Thoracic aorta (tissue), 2 donors: ENCODE measurements around the gene GAS5. TPM values are rescaled to one million over a fixed set of nuclear protein-coding genes. Genes with fewer than 3 reads are reported as not detected.

Source experiments
- ATAC-seq: fragments of 150-250 bp; one replicate; pipeline ENCODE4 v1.8.0; 2017; ENCODE audit warnings: low read depth; ENCODE audit not compliant: insufficient number of reproducible peaks, low FRiP score
- DNase-seq: peaks from one replicate; pipeline ENCODE4 v3.0.0-alpha.2; 2020; ENCODE audit warnings: low spot score
- H3K27ac ChIP-seq, 2 donors: fragments of 200-600 bp; sonication (generic); 1 replicate in 1 of 2; 2 replicates in 1 of 2; pipeline ENCODE4 v1.5.1; 2016; ENCODE audit warnings: mild to moderate bottlenecking in 2 of 2, moderate library complexity in 2 of 2
- H3K27me3 ChIP-seq: fragments of 200-600 bp; sonication (generic); replicated peaks from 2 replicates; pipeline ENCODE4 v1.6.0; 2016; ENCODE audit warnings: mild to moderate bottlenecking; ENCODE audit not compliant: insufficient read depth
- H3K36me3 ChIP-seq: fragments of 200-600 bp; sonication (generic); one replicate; pipeline ENCODE4 v1.5.1; 2016
- H3K4me1 ChIP-seq, 2 donors: fragments of 200-600 bp; sonication (generic); 1 replicate in 1 of 2; 2 replicates in 1 of 2; pipeline versions ENCODE4 v1.5.1 to v1.6.0; 2016; ENCODE audit warnings: low read depth in 2 of 2, mild to moderate bottlenecking in 1 of 2; ENCODE audit not compliant: control insufficient read depth in 1 of 2
- H3K4me3 ChIP-seq: fragments of 200-600 bp; sonication (generic); 2 replicates; pipeline ENCODE4 v1.5.1; 2016; ENCODE audit warnings: mild to moderate bottlenecking
- H3K9me3 ChIP-seq: fragments of 200-600 bp; sonication (generic); 2 replicates; pipeline ENCODE4 v1.5.1; 2016
- CTCF ChIP-seq: fragments of 200-600 bp; sonication (generic); IDR thresholded peaks from one replicate; pipeline ENCODE4 v1.5.1; 2019; ENCODE audit warnings: antibody characterized with exemption
- total RNA-seq, 2 donors: library from RNA; depleted of rRNA; stranded (reverse); fragments of >200 nt; gene quantifications; one replicate each; pipeline versions ENCODE4 v1.1.0 to v1.2.3, GENCODE V29; 2016

GAS5 gene
- total RNA-seq, result 100 to 1,000 TPM; 120 to 294 TPM

- H3K4me3 ChIP-seq, result peak within 1 kb of the TSS; percentile 91
- DNase-seq, result peak; percentile 100
- H3K36me3 ChIP-seq, result peaks cover 20% of the 10 kb centered on the region
- H3K4me1 ChIP-seq, result peaks cover 14 to 39% of the 10 kb centered on the region in 2 donors
- ATAC-seq, result peak; percentile 99
- H3K27me3 ChIP-seq, result no peaks in the 10 kb centered on the region
- no peak for TF ChIP-seq CTCF
- peak within 1 kb of the TSS; percentile 88 to 93 for H3K27ac ChIP-seq
- no peaks in the 10 kb centered on the region for H3K9me3 ChIP-seq
These were observed at the start of gene GAS5 for GRCh38 chr1:173867753-173868265. Gene GAS5 (minus strand): TSS chr1:173867989.

GRCh38 chr1:173917149-173917548, 49.4 kb upstream of the GAS5 start, which contains the start of gene SERPINC1:
Gene SERPINC1 (minus strand): TSS chr1:173917327. CDS start chr1:173917259, 68 bp downstream.
- DNase-seq, result no peak
- Histone ChIP-seq H3K27ac (no peak within 1 kb of the TSS), H3K36me3 (no peaks in the 10 kb centered on the region), H3K4me3 (no peak within 1 kb of the TSS), H3K27me3 (no peaks in the 10 kb centered on the region), H3K4me1 (no peaks in the 10 kb centered on the region), H3K9me3 (no peaks in the 10 kb centered on the region)
- no peak for ATAC-seq
- TF ChIP-seq CTCF, result no peak

- H3K27me3 ChIP-seq, result no peaks in the 10 kb centered on the region
- no peaks in the 10 kb centered on the region for H3K4me1 ChIP-seq
- H3K27ac ChIP-seq, result no peak overlapping the region
- ATAC-seq (no peak), DNase-seq (no peak)
- no peak for TF ChIP-seq CTCF
- no peaks in the 10 kb centered on the region for H3K9me3 ChIP-seq
- H3K4me3 ChIP-seq, result no peak overlapping the region
- no peaks in the 10 kb centered on the region for H3K36me3 ChIP-seq
These were observed 48.9 kb upstream of the GAS5 start for GRCh38 chr1:173916667-173917066.

GRCh38 chr1:173915596-173915995, 47.8 kb upstream of the GAS5 start:
- ATAC-seq, result no peak
- H3K4me3 ChIP-seq, result no peak overlapping the region
- no peak for TF ChIP-seq CTCF
- H3K27me3 ChIP-seq, result no peaks in the 10 kb centered on the region
- H3K27ac ChIP-seq, result no peak overlapping the region
- H3K36me3 ChIP-seq, result no peaks in the 10 kb centered on the region
- no peaks in the 10 kb centered on the region for H3K9me3 ChIP-seq
- H3K4me1 ChIP-seq, result no peaks in the 10 kb centered on the region
- no peak for DNase-seq

- TF ChIP-seq CTCF, result no peak
- ATAC-seq, result no peak
These were observed 46.6 kb upstream of the GAS5 start for GRCh38 chr1:173914366-173914871.

More at GRCh38 chr1:173914366-173914871, 46.6 kb upstream of the GAS5 start:
- H3K27ac ChIP-seq, result no peak overlapping the region
- H3K36me3 ChIP-seq, result no peaks in the 10 kb centered on the region
- no peak for DNase-seq
- no peaks in the 10 kb centered on the region for H3K9me3 ChIP-seq
- H3K4me1 ChIP-seq, result no peaks in the 10 kb centered on the region
- no peaks in the 10 kb centered on the region for H3K27me3 ChIP-seq
- no peak overlapping the region for H3K4me3 ChIP-seq
